CD14-positive monocyte (primary cell): ENCODE measurements around the gene LRP1B. TPM values are rescaled to one million over a fixed set of nuclear protein-coding genes. Genes with fewer than 3 reads are reported as not detected.

Source experiments
- DNase-seq, 3 donors: peaks; one replicate each; pipeline ENCODE4 v3.0.0-alpha.2; 2011 to 2022
- H2AFZ ChIP-seq: 2 replicates; pipeline ENCODE4 v1.6.0; 2012; ENCODE audit warnings: mild to moderate bottlenecking, low read depth, low read length, inconsistent platforms; ENCODE audit not compliant: insufficient read depth, poor library complexity, severe bottlenecking
- H3K27ac ChIP-seq, 2 donors: 1 replicate in 1 of 2; 2 replicates in 1 of 2; pipeline ENCODE4 v1.5.1; 2012 to 2013; ENCODE audit warnings: low read length in 2 of 2, control low read depth in 1 of 2, inconsistent platforms in 1 of 2, low read depth in 1 of 2, mild to moderate bottlenecking in 1 of 2
- H3K27me3 ChIP-seq, 2 donors: one replicate each; pipeline versions ENCODE4 v1.6.0 to v1.6.1; 2011 to 2013; ENCODE audit warnings: low read length in 2 of 2; ENCODE audit not compliant: control insufficient read depth in 2 of 2, insufficient read depth in 2 of 2
- H3K36me3 ChIP-seq, 2 donors: replicated peaks in 1 of 2; 1 replicate in 1 of 2; 2 replicates in 1 of 2; pipeline versions ENCODE4 v1.5.1 to v1.6.1; 2012 to 2013; ENCODE audit warnings: low read length in 2 of 2, control low read depth in 1 of 2, inconsistent platforms in 1 of 2, mild to moderate bottlenecking in 1 of 2; ENCODE audit not compliant: insufficient read depth in 2 of 2, control insufficient read depth in 1 of 2
- H3K4me1 ChIP-seq, 2 donors: 1 replicate in 1 of 2; 2 replicates in 1 of 2; pipeline versions ENCODE4 v1.5.1 to v1.6.1; 2012 to 2013; ENCODE audit warnings: low read length in 2 of 2, control low read depth in 1 of 2, inconsistent platforms in 1 of 2, mild to moderate bottlenecking in 1 of 2, moderate library complexity in 1 of 2; ENCODE audit not compliant: insufficient read depth in 2 of 2, control insufficient read depth in 1 of 2
- H3K4me2 ChIP-seq: replicated peaks from 2 replicates; pipeline ENCODE3; 2012; ENCODE audit warnings: low read length, moderate library complexity, mild to moderate bottlenecking; ENCODE audit not compliant: poor library complexity, severe bottlenecking; ENCODE audit errors: extremely low read depth
- H3K4me3 ChIP-seq, 3 experiments: fragments of 200-600 bp in 1 of 3; sonication (generic) in 1 of 3; replicated peaks in 1 of 3; 1 replicate in 2 of 3; 2 replicates in 1 of 3; pipeline ENCODE4 v1.5.1; 2011 to 2013; ENCODE audit warnings: low read length in 3 of 3, mild to moderate bottlenecking in 3 of 3, control low read depth in 2 of 3, low read depth in 2 of 3, inconsistent platforms in 1 of 3, moderate library complexity in 1 of 3
- H3K79me2 ChIP-seq: 2 replicates; pipeline ENCODE4 v1.6.0; 2012; ENCODE audit warnings: mild to moderate bottlenecking, control low read depth, inconsistent platforms, low read length, moderate library complexity; ENCODE audit not compliant: insufficient read depth
- H3K9ac ChIP-seq: 2 replicates; pipeline ENCODE4 v1.6.0; 2017; ENCODE audit warnings: low read length, mild to moderate bottlenecking; ENCODE audit not compliant: insufficient read depth, poor library complexity, severe bottlenecking
- H3K9me3 ChIP-seq, 2 donors: replicated peaks in 1 of 2; 1 replicate in 1 of 2; 2 replicates in 1 of 2; pipeline versions ENCODE4 v1.5.1 to v1.6.1; 2012 to 2013; ENCODE audit warnings: low read length in 2 of 2, control low read depth in 1 of 2; ENCODE audit not compliant: control insufficient read depth in 1 of 2, insufficient read depth in 1 of 2
- H4K20me1 ChIP-seq: 2 replicates; pipeline ENCODE4 v1.6.0; 2012; ENCODE audit warnings: mild to moderate bottlenecking, low read length, control low read depth, moderate library complexity; ENCODE audit not compliant: insufficient read depth
- H3K27ac Mint-ChIP-seq, 7 donors: one replicate each; pipeline ENCODE4 v1.8.0; 2020; ENCODE audit warnings: mild to moderate bottlenecking in 7 of 7, mixed read lengths in 7 of 7, moderate library complexity in 6 of 7, inconsistent platforms in 2 of 7
- H3K27me3 Mint-ChIP-seq, 3 donors: one replicate each; pipeline ENCODE4 v1.8.0; 2021 to 2022; ENCODE audit warnings: low read depth in 3 of 3, mild to moderate bottlenecking in 3 of 3, mixed read lengths in 3 of 3, moderate library complexity in 3 of 3, inconsistent platforms in 1 of 3
- H3K36me3 Mint-ChIP-seq, 2 donors: one replicate each; pipeline ENCODE4 v1.8.0; 2020; ENCODE audit warnings: mixed read lengths in 2 of 2, inconsistent platforms in 1 of 2, mild to moderate bottlenecking in 1 of 2
- H3K4me1 Mint-ChIP-seq: one replicate; pipeline ENCODE4 v1.8.0; 2020; ENCODE audit warnings: mild to moderate bottlenecking, mixed read lengths
- H3K4me3 Mint-ChIP-seq, 2 donors: one replicate each; pipeline ENCODE4 v1.8.0; 2020; ENCODE audit warnings: mild to moderate bottlenecking in 2 of 2, mixed read lengths in 2 of 2, moderate library complexity in 1 of 2
- H3K9me3 Mint-ChIP-seq, 7 donors: one replicate each; pipeline ENCODE4 v1.8.0; 2020 to 2022; ENCODE audit warnings: mixed read lengths in 7 of 7, mild to moderate bottlenecking in 6 of 7, moderate library complexity in 6 of 7, inconsistent platforms in 2 of 7
- CTCF ChIP-seq: fragments of 200-600 bp; IDR thresholded peaks from one replicate; pipeline ENCODE4 v1.8.0; 2022; ENCODE audit warnings: antibody characterized with exemption, mild to moderate bottlenecking
- WGBS: methylation state at CpG from one replicate; pipeline ENCODE4 v1.1.5; 2013; ENCODE audit warnings: missing lambda C conversion rate; ENCODE audit not compliant: insufficient coverage; 5-methylcytosine and 5-hydroxymethylcytosine counted together
- intact Hi-C, 2 donors: fragments of 100-400 bp; cut with micrococcal nuclease; formaldehyde crosslinking; loops; one replicate each; pipeline versions ENCODE4 v1.15.0 to v1.15.1; 2023
- polyA plus RNA-seq, 3 donors: library from polyadenylated mRNA; depleted of rRNA in 1 of 3; unstranded in 2 of 3; stranded (reverse) in 1 of 3; fragments of 300-500 nt in 2 of 3; fragments of >200 nt in 1 of 3; fragmentation: Illumina TruSeq in 2 of 3; gene quantifications; 1 replicate in 2 of 3; 2 replicates in 1 of 3; pipeline ENCODE4 v1.2.3, GENCODE V29; 2012 to 2021

LRP1B gene
- polyA plus RNA-seq, 3 donors = not detected

GRCh38 chr2:140506606-140507005, 1624.2 kb downstream of the LRP1B start:
- no peak for TF ChIP-seq CTCF
- intact Hi-C loops = no loop called here

GRCh38 chr2:140504601-140505000, 1626.2 kb downstream of the LRP1B start:
- H3K4me1 ChIP-seq = no peaks in the 10 kb centered on the region
- no peaks in the 10 kb centered on the region for H3K27me3 ChIP-seq
- Mint-ChIP-seq H3K36me3 (no peaks in the 10 kb centered on the region), H3K27me3 (no peaks in the 10 kb centered on the region), H3K4me1 (no peaks in the 10 kb centered on the region), H3K9me3 (peaks cover 0 to 3% (median 0%) of the 10 kb centered on the region in 7 donors), H3K27ac (no peak overlapping the region), H3K4me3 (no peak overlapping the region)
- no peak overlapping the region for H2AFZ ChIP-seq
- H3K27ac ChIP-seq = no peak overlapping the region
- TF ChIP-seq CTCF = no peak
- H3K4me2 ChIP-seq = no peak overlapping the region
- H3K9me3 ChIP-seq = no peaks in the 10 kb centered on the region
- intact Hi-C loops = no loop called here
- H3K9ac ChIP-seq = no peak overlapping the region
- DNase-seq = no peak
- no peaks in the 10 kb centered on the region for H3K79me2 ChIP-seq
- no peaks in the 10 kb centered on the region for H3K36me3 ChIP-seq
- 25% methylated on average over 2 of the region's 2 CpGs for WGBS
- H3K4me3 ChIP-seq = no peak overlapping the region
- H4K20me1 ChIP-seq = no peaks in the 10 kb centered on the region

More at GRCh38 chr2:140506606-140507005, 1624.2 kb downstream of the LRP1B start:
- Mint-ChIP-seq H3K9me3 (peaks cover 0 to 6% (median 0%) of the 10 kb centered on the region in 7 donors), H3K4me1 (no peaks in the 10 kb centered on the region), H3K27me3 (no peaks in the 10 kb centered on the region), H3K27ac (no peak overlapping the region), H3K4me3 (no peak overlapping the region), H3K36me3 (no peaks in the 10 kb centered on the region)
- H3K36me3 ChIP-seq = no peaks in the 10 kb centered on the region
- H3K9me3 ChIP-seq = no peaks in the 10 kb centered on the region
- no peak overlapping the region for H3K4me2 ChIP-seq
- no CpG with 5 or more reads among the region's 2 CpGs for WGBS
- no peak for DNase-seq
- H3K79me2 ChIP-seq = no peaks in the 10 kb centered on the region
- no peak overlapping the region for H3K4me3 ChIP-seq
- no peak overlapping the region for H2AFZ ChIP-seq
- H3K9ac ChIP-seq = no peak overlapping the region
- no peaks in the 10 kb centered on the region for H4K20me1 ChIP-seq
- H3K27ac ChIP-seq = no peak overlapping the region
- no peaks in the 10 kb centered on the region for H3K27me3 ChIP-seq
- no peaks in the 10 kb centered on the region for H3K4me1 ChIP-seq
